GM12891 (cell line): ENCODE measurements around the gene NPM1.

Experiments
- POLR2A ChIP-seq: IDR thresholded peaks from 2 replicates; pipeline ENCODE4 v1.6.1; 2011; ENCODE audit warnings: low read depth, low read length, control low read depth
- POLR2AphosphoS5 ChIP-seq: IDR thresholded peaks from 2 replicates; pipeline ENCODE4 v1.6.1; 2011; ENCODE audit warnings: low read depth, low read length, control low read depth

DNA sequence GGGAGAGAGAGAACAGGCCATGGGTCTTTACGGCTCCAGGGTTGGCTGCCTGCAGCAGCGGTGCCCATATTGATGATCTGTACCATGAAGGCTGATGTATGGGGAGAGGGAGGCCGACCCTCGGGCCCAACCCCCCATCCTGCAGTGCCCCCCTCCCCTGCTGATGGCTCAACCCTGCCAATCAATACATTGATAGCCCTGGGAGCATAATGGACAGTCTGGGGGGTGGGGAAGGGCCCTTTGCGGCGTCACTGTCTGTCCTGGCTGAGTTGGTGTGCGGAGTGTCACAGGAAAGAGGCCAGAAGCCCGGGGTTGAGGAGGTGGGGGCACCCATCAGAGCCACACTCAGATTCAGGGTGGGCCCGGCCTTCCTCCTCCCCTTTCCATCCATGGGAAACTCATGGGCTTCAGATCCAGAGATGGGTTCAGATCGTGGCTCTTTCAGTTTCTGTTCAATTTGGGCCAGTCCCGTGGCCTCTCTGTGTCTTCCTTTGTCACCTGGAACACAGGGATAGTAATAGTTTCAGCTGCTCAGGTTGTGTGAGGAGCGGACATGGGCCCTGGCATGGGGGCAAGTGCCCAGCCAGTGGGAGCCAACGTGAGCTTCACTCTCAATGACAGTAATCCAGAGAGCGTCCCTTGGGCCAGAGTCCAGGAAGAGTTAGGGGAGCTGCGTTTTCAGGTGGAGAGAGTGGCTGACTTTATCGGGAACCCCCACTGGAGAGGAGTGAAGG, 41.3 kb downstream of the NPM1 start:
- TF ChIP-seq POLR2A (no peak), POLR2AphosphoS5 (no peak)
